ENCODE data around the gene NTM.

DNA sequence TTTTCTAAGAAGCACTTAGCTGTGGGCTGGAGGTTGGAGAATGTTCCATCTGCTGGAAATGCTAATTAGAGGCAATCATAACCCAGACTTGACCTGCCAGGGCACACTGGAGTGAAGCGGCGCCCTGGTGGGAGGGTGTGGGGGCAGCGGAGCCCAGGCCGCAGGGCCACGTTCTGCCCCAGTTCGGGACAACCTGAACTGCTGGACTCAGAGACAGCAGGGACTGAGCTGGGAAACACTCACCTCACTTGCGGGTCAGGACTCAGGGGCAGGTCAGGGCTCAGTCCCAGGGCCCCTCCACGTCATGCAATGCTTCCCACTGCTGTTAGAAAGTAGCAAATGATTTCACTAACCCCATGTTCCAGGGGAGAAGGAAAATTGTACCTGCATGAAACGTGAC lies 316.4 kb downstream of the NTM start:
- TF ChIP-seq, protein P1, sequence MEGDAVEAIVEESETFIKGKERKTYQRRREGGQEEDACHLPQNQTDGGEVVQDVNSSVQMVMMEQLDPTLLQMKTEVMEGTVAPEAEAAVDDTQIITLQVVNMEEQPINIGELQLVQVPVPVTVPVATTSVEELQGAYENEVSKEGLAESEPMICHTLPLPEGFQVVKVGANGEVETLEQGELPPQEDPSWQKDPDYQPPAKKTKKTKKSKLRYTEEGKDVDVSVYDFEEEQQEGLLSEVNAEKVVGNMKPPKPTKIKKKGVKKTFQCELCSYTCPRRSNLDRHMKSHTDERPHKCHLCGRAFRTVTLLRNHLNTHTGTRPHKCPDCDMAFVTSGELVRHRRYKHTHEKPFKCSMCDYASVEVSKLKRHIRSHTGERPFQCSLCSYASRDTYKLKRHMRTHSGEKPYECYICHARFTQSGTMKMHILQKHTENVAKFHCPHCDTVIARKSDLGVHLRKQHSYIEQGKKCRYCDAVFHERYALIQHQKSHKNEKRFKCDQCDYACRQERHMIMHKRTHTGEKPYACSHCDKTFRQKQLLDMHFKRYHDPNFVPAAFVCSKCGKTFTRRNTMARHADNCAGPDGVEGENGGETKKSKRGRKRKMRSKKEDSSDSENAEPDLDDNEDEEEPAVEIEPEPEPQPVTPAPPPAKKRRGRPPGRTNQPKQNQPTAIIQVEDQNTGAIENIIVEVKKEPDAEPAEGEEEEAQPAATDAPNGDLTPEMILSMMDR (IDR thresholded peaks at IDR 0.05): no peak
- TF ChIP-seq POLR2A (IDR thresholded peaks at IDR 0.05): no peak
